Measurements from ENCODE around the gene PDE3A.
"Not testable (repeated sequence)": the region's sequence is repeated elsewhere in the genome, so short reads cannot be mapped to it uniquely, and the experiment has no call there.

Gene PDE3A

DNA sequence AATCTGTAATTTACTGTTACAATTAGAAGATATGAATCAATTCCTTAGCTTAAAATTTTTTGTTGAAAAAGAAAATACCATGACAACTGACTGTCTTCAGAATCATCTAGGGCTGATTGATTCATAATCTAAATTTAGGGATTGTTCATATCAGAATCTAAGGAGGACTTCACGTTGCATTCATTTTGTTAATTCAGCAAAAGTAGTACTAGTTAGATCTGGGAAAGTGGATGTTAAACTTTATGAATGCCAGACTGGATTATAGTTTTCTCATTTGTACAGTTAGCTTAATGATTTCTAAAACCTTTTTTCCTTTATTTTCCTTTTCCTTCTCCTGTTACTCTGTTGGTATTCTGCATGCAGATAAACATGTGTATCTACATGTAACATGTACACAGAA, 135.5 kb downstream of the PDE3A start:
- no peak for DNase-seq

GRCh38 chr12:20505056-20505455, 136.7 kb downstream of the PDE3A start:
- DNase-seq = no peak

DNA sequence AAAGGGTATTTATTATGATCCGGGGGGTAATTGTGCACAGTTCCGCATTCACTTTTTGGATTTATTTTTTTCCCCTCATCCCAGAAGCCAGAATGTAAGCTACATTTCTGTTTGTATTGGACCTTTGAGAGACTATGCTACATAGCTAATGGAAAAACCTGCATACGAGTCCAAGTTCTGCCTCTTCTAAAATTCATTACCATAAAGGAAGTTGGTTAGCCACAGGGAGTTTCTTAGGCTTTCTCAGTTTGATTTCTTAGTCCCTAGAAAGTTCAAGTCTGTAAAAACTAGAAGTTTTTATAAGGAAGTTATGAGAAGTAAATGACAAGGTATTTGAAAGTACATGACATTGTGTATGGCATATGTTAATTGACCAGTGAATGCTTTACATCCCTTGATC, 138.7 kb downstream of the PDE3A start:
- no peak for DNase-seq

DNA sequence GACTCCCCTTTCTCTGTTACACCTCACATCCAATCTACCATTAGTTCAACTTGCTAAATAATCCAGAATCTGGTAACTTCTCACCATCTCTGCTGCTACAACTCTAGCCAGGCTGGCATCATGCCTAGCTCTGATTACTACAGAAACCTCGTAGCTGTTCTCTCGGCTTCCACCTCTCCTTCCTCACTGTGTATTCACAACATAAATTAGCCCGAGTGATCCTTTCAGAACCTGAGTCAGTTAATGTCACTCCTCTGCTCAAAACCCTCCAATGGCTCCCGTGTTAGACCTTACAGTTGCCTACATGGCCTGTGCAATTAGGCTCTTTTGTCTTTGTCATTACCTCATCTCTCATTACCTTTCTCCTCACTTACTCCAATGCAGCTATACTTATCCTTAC, 139.4 kb downstream of the PDE3A start:
- DNase-seq = no peak

DNA sequence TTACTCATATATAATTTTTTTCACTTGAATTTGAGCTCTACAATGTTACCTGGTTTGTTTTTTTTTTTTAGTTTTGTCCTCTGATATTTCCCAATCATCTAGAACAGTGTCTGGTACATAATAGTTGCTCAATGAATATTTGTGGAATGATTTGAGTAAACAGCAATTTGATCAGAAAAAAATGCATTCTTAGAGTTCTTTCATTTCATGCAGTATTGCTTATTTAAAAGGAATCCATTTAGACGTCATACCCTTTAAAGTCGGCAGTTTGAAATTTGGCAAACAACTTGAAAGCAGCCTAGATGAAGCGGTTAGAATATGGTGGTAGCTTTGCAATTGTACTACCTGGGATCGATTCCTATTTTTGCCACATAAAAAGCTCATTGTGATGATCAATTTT, 140.0 kb downstream of the PDE3A start:
- DNase-seq = no peak

DNA sequence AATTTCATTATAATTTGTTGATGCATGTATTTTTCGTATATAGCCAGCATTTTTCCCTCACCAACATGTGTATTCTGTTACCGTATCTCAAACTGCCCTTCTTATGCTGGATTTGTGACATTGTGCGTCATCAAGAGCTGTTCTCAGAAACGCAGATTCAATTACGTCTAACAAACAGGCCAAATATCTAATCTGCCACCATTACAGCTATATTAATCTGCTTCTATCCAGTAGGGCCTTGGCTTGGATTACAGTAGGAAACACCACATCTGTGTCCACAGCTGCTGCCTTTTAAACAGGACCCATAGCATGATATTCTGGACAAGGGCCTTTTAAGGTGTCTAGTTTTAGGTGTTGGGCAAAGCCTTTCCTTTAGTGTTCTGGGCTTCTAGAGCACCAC, 140.6 kb downstream of the PDE3A start:
- no peak for DNase-seq

- DNase-seq = no peak
Observed at GRCh38 chr12:20510811-20511210, 142.5 kb downstream of the PDE3A start.

- no peak for DNase-seq
Observed at GRCh38 chr12:20513189-20513588, 144.9 kb downstream of the PDE3A start.

DNA sequence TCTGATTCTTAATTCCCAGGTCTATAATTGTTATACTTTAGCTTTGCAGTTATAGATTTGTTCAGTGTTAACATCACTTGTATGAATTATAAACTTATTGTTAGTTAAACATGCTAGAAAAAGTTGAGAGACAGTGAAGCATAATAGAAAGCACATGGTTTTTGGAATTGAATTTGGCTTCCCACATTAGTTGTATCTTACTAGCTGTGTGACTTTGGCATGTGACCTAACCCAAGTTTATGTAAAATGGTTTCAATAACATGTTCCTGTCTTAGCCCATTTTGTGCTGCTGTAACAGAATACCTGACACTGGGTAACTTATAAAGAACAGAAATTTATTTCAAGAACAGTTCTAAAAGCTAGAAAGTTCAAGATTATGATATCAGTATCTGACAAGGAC, 146.3 kb downstream of the PDE3A start:
- no peak for DNase-seq

DNA sequence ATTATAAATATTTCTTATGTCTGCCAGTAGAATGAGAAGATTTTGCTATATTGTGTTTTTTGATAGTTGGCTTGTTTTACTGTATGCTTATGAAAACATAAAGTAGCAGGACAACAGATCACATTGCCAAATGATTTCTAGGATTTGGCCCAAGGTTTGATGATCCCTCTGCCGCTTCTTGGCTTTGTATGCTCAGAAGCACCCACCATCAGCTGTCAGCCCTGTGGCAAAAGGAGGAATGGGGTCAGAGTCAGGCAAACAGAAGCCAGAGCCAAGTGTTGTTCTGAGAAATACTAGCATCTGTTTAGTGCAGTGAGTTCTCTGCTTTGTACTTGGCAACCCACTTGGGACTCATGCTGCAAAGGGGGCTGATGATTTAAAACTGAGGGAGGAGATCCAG, 152.2 kb downstream of the PDE3A start:
- no peak for DNase-seq

DNA sequence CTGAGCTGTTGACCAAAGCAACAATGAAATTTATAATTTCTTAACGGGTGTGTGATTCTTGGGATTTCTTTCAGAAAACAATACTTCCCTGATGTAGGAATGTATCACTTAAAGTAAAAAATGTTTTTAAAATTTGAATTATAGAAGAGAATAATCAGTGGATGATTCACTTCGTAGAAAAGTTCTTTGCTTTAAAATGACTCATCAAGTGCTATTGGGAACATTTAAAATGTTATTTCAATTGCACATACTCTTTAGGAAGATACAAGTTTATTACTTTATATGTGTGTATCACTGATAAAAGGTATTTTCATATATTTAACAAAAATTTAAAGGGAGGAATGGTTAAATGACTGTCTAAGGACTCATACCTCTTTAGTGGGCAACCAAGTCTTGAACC, 155.3 kb downstream of the PDE3A start:
- DNase-seq = no peak

GRCh38 chr12:20524113-20524512, 155.8 kb downstream of the PDE3A start:
- DNase-seq = no peak

- DNase-seq = no peak
Observed at GRCh38 chr12:20525064-20525610, 156.8 kb downstream of the PDE3A start.

- no peak for DNase-seq
Observed at GRCh38 chr12:20527417-20528163, 159.3 kb downstream of the PDE3A start.

DNA sequence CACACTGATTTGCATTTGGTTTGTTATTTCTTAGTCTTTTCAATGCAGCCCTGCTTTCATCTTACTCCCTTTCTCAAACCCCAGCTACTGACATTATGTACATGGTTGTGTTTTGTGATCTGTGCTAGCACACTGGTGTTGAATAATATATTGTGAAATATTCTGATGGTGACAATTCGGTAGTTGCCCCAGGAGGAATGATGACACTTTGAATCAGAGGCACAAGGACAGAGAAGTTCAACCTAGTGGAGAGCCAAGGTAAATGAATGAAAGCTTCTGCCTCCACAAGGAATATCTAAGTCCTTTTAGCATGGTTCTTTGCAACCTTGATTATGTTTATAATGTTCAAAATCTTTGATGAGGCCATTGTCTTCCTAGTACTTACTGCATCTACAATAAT, 159.9 kb downstream of the PDE3A start:
- DNase-seq = no peak

GRCh38 chr12:20546267-20546666, 177.9 kb downstream of the PDE3A start:
- no peak for DNase-seq

DNA sequence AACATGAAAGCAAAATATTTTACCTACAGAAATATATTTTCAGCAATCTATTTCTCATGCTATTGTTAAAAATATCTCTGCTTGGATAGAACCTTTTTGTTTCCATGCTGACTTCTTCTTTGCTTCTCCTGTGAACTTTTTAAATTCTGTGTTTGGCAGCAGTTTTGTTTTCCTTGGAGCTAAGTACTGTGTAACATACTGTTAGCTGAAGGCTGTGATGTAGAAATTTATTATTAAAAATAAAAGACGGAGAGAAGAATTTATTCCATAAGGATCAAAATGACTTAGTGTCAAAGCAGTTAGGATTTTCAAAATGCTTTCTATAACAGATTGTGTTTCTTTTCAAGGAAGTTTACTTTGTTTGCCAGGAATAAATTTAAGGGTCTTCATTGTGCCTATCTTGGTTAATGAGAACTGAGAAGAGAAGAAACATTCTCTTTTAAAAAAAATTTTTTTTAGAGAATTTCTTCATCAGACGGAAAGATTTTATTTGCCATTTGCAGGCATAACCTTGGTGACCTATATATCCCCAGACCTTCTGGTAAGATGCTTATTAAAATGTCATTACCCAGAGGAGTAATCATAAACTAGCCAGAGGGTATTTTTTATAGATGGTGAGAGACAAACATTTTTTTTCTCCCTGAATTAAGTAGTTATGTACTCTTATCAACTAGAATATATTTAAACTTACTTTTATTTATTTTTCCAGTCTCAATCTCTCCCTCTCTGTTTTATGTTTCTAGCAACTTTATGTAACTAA, 179.7 kb downstream of the PDE3A start:
- DNase-seq = no peak

- no peak for DNase-seq
Observed at GRCh38 chr12:20548611-20549010, 180.3 kb downstream of the PDE3A start.

GRCh38 chr12:20549108-20549719, 180.9 kb downstream of the PDE3A start:
- no peak for DNase-seq

DNA sequence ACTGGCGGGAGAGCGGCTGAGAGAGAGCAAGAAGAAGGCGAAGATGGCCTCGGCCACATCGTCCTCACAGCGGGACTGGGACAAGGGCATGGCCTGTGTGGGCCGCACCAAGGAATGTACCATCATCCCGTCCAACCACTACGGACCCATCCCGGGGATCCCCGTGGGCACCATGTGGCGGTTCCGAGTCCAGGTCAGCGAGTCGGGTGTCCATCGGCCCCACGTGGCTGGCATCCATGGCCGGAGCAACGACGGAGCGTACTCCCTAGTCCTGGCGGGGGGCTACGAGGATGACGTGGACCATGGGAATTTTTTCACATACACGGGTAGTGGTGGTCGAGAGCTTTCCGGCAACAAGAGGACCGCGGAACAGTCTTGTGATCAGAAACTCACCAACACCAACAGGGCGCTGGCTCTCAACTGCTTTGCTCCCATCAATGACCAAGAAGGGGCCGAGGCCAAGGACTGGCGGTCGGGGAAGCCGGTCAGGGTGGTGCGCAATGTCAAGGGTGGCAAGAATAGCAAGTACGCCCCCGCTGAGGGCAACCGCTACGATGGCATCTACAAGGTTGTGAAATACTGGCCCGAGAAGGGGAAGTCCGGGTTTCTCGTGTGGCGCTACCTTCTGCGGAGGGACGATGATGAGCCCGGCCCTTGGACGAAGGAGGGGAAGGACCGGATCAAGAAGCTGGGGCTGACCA, 183.6 kb downstream of the PDE3A start:
- not testable (repeated sequence) for DNase-seq

DNA sequence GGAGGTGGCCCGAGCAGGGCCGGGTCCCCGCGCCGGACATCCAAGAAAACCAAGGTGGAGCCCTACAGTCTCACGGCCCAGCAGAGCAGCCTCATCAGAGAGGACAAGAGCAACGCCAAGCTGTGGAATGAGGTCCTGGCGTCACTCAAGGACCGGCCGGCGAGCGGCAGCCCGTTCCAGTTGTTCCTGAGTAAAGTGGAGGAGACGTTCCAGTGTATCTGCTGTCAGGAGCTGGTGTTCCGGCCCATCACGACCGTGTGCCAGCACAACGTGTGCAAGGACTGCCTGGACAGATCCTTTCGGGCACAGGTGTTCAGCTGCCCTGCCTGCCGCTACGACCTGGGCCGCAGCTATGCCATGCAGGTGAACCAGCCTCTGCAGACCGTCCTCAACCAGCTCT, 184.2 kb downstream of the PDE3A start:
- DNase-seq = not testable (repeated sequence)

DNA sequence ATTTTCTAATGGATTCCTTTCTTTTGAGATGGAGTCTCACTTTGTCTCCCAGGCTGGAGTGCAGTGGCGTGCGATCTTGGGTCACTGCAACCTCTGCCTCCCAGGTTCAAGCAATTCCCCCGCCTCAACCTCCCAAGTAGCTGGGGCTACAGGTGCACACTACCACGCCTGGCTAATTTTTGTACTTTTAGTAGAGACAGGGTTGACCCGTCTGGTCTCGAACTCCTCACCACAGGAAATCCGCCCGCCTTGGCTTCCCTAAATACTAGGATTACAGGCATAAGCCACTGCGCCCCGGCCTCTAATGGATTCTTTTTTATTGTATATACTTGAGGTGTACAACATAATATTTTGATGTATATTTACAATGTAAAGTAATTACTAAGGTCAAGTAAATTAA, 186.7 kb downstream of the PDE3A start:
- no peak for DNase-seq

DNA sequence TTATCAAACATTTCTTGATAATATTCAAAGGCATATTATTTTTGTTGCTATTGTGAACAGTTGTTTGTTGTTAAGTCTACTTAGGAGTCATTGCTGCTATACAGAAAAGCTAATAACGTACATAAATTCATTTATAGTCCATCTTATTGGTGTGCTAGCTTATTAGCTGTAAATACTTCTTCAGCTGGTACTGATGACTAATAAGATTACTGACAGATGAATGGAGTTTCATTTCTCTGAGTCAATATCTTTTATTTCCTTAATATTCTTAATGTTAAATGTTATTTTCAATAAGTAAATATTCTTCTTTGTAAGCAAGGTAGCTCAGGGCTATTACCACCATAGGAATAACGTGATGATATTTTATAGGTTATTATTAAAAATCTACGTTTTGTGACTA, 187.4 kb downstream of the PDE3A start:
- no peak for DNase-seq
